Right kidney (tissue), 9 donors: ENCODE results near the gene BLCAP.
A peak's percentile ranks its signal among the peaks of the same experiment; 100 is the strongest.
"Not testable (repeated sequence)": the region's sequence is repeated elsewhere in the genome, so short reads cannot be mapped to it uniquely, and the experiment has no call there.

Experiments
- DNase-seq: peaks from one replicate; pipeline ENCODE4 v3.0.0-alpha.2; 2016
- long read RNA-seq, 8 donors: transcript quantifications; one replicate each; lab custom pipeline, GENCODE V29; 2026

Gene BLCAP, protein sequence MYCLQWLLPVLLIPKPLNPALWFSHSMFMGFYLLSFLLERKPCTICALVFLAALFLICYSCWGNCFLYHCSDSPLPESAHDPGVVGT
- long read RNA-seq, donor 1, full-length matches to known transcripts = 65 of 65 reads
- long read RNA-seq, donor 1, partial matches to known transcripts = 0 of 65 reads
- long read RNA-seq, donor 1, other reads (novel, unspliced or antisense) = 0 of 65 reads
- long read RNA-seq, donor 2, full-length matches to known transcripts = 26 of 26 reads
- long read RNA-seq, donor 2, partial matches to known transcripts = 0 of 26 reads
- long read RNA-seq, donor 2, other reads (novel, unspliced or antisense) = 0 of 26 reads
- long read RNA-seq, donor 3, full-length matches to known transcripts = 33 of 38 reads
- long read RNA-seq, donor 3, partial matches to known transcripts = 5 of 38 reads
- long read RNA-seq, donor 3, other reads (novel, unspliced or antisense) = 0 of 38 reads
- long read RNA-seq, donor 4, full-length matches to known transcripts = 44 of 135 reads
- long read RNA-seq, donor 4, partial matches to known transcripts = 55 of 135 reads
- long read RNA-seq, donor 4, other reads (novel, unspliced or antisense) = 36 of 135 reads
- long read RNA-seq, donor 5, full-length matches to known transcripts = 28 of 28 reads
- long read RNA-seq, donor 5, partial matches to known transcripts = 0 of 28 reads
- long read RNA-seq, donor 5, other reads (novel, unspliced or antisense) = 0 of 28 reads
- long read RNA-seq, donor 6, full-length matches to known transcripts = 52 of 52 reads
- long read RNA-seq, donor 6, partial matches to known transcripts = 0 of 52 reads
- long read RNA-seq, donor 6, other reads (novel, unspliced or antisense) = 0 of 52 reads
- long read RNA-seq, donor 7, full-length matches to known transcripts = 60 of 83 reads
- long read RNA-seq, donor 7, partial matches to known transcripts = 0 of 83 reads
- long read RNA-seq, donor 7, other reads (novel, unspliced or antisense) = 23 of 83 reads
- long read RNA-seq, donor 8, full-length matches to known transcripts = 43 of 43 reads
- long read RNA-seq, donor 8, partial matches to known transcripts = 0 of 43 reads
- long read RNA-seq, donor 8, other reads (novel, unspliced or antisense) = 0 of 43 reads

DNA sequence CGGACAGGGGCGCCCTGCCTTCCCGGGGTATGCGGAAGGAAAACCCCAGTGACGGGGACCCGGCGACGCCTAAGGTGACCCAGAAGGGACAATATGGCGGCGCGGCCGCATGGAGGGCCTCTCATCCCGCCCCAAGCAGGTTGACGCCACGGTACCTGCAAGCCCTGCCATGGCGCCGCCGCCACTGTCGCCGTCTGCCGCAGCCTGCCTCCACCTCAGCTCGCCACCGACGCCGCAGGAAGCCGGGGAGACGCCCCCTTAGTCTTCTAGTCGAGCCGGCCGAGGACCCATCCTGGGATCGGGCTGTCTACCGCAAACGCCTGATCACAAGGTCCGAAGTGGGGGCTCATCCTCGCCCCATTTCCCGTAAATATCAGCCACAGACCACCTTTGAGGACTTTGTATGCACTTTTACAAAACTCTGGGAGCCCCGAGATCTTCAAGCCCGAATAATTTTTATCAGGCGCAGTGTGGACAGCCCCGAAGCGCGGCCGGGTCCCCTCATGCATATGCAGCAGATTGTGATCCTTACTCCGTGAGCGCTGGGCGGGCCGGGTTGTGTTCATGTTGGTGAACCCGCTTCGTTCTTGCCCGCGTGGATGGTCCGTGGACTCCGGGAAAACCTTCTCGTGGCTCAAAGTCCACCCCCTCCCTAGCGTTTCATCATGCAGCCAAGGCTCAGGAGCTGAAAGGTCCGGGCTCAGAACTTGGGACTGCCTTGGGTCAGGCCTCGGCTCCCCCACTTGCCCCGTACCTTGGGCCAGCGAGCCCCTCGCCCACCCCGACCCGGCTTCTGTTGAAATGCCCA lies at the start of gene BLCAP:
BLCAP (minus strand) TSS at position 239 of the 808 bp plus-strand sequence. CDS start 8,702 bp downstream, outside the sequence.
- peak; percentile 100 for DNase-seq

- DNase-seq = not testable (repeated sequence)
These were observed 49.8 kb upstream of the BLCAP start for GRCh38 chr20:37577436-37577835.

DNA sequence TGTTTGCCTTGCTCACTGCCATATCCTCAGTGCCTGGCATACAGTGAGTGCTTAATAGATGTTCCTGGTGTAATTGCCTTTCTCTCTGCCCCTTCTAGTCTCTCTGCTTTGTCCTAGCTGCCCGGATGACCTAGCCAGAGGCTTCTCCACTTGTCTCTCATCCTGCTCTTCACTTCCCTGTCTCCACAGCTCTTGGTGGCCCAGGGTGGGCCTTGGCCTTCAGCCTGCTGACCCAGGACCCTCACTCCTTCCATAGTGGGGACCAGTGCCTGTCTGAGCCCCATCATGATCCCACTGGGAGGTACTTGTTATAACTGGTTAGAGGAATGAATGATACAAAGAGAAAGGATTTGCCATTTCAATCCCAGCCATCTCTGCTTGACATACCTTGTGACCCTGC lies 49.2 kb upstream of the BLCAP start:
- no peak for DNase-seq

DNA sequence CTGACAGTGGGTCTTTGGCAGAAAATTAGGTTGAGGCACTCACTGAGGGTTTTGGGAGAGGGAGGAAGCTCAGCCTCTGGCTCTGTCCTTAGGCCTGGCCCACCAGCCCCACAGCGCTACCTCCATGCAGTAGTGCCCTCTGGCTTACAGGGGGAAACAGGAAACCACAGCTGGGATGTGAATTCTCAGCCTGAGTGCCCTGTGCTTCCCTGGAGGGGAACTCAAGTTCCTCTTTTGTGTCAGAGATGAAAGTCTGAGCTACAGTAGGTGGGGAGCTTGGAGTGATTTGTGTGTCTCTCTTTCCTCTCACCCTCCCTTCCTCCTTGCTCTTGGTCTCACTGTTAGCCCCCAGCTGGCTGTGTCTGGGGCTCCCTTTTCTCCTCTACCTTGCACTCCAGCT lies 48.2 kb upstream of the BLCAP start:
- DNase-seq = no peak

GRCh38 chr20:37574199-37574890 lies 46.7 kb upstream of the BLCAP start:
- no peak for DNase-seq

- DNase-seq = no peak
These were observed 46.0 kb upstream of the BLCAP start for GRCh38 chr20:37573626-37574198.

- no peak for DNase-seq
These were observed 43.4 kb upstream of the BLCAP start for GRCh38 chr20:37571033-37571432.

DNA sequence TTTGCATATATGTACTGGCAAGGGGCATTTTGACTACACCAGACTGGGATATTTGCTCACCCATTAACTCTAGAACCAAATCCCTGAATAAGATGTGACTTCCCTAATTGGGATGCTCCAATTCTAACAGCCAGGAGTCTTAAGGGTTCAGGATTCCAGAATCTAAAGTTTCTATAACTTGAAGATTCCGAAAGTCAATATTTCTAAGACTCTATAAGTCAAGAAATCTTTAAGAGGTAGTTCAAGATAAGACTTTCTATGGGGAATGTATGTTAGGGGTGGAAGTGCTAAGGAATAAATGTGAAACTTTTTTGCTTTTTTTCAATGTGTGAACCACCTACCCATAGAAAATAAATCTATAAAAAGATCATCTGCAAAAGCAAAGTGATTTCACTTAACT lies 42.7 kb upstream of the BLCAP start:
- DNase-seq = no peak

GRCh38 chr20:37567671-37568588 lies 40.3 kb upstream of the BLCAP start:
- DNase-seq = peak; percentile 58

GRCh38 chr20:37567331-37567665 lies 39.6 kb upstream of the BLCAP start:
- DNase-seq = no peak

DNA sequence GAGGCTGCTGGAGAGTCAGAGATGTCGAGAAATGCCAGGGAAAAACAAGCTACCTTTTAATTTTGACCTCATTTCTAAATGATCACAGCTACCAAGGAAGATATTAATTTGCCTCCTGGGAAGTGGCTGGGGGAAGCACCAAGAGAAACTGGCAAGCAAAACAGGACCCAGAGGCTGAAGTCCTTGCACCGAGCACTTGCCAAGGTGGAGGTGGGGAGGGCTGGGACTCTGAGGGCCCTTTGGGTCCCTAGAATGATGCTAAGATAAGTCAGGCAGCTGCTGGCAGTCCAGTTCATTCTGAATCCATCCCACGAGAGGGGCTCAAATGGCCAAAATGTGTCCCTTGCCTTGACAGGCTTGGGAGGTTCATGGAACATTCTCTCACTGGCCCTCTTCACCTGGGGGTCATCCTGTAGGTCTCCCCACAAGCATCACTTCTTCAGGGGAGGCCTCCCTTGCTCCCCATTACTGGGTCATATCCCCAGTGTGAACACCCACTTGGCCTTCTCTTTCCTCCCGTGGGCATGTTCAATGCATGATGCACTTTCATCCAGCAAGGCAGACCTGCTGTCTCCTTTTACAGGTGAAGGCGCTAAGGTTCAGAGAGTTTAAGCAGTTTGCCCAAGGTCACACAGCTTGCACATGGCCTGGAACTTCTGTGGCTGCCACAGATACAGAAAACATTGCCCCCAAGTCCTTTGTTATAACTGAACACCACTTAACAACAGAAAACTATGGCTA lies 39.1 kb upstream of the BLCAP start:
- no peak for DNase-seq

DNA sequence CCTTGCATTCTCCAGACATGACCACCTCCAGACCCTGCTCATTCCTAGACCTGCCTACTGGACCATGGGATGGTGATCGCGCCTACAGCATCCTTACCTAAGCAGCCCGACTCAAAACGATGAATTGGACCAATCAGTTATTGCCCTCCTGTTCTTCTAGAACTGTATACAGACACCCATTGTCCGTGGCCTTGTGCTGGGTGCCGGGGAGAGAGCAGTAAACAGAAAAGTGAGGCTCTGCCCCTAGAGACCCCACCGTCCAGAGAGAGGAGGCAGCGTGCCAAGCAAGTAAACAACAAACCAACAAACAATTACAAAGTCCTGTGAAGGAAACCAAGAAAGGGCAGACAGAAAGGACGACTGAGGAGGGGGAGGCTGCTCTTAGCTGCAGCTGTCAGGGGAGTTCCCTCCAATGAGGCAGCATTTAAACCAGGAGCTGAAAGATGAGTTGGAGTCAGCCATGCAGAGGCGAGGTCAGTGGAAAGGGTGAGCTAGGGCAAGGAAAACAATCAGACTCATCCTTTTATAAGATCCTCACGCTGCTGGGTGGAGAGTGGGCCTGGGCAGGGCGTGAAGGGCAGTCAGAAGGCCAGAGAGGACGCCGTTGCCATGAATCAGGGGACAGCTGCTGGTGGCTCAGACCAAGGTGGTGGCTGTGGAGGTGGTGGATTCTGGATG lies 37.6 kb upstream of the BLCAP start:
- DNase-seq = peak; percentile 34

GRCh38 chr20:37564388-37565133 lies 36.9 kb upstream of the BLCAP start:
- DNase-seq = peak; percentile 77

- DNase-seq = no peak
These were observed 36.3 kb upstream of the BLCAP start for GRCh38 chr20:37564016-37564387.

- no peak for DNase-seq
These were observed 35.2 kb upstream of the BLCAP start for GRCh38 chr20:37562695-37563480.

DNA sequence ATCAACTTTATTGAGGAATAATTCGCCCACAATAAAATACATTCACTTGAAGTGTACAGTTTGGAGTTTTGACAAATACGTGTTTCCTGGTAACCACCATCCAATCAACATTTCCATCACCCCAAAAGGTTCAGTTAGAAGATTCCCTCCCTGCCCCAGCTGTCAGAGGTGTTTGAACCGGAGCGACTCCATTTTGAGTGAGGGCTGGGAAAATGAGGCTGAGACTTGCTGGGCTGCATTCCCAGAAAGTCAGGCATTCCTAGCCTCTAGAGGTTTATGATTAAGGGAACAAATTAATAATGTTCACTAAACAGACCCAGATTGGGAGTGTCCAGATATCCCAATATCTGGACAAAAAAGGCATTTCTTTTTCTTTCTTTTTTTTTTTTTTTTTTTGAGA lies 33.0 kb upstream of the BLCAP start:
- no peak for DNase-seq
